HG03460 (cell line): ENCODE results near the gene REEP3.
"Not testable (repeated sequence)": the region's sequence is repeated elsewhere in the genome, so short reads cannot be mapped to it uniquely, and the experiment has no call there.

ENCODE experiments used
- ATAC-seq: cut with Tn5 transposase; IDR thresholded peaks from one replicate; pipeline ENCODE4 v1.9.1; 2021; ENCODE audit not compliant: unreplicated experiment

Gene REEP3

GRCh38 chr10:63520500-63521415, at the start of gene REEP3:
REEP3 (plus strand) TSS chr10:63521401; CDS start chr10:63521546, 145 bp downstream.
- peak; percentile 62 for ATAC-seq

GRCh38 chr10:63474488-63474887, 46.7 kb upstream of the REEP3 start:
- ATAC-seq: no peak

GRCh38 chr10:63477927-63478326, 43.3 kb upstream of the REEP3 start:
- no peak for ATAC-seq

- ATAC-seq: no peak
These were observed 42.6 kb upstream of the REEP3 start for GRCh38 chr10:63478564-63478963.

GRCh38 chr10:63480237-63480636, 41.0 kb upstream of the REEP3 start:
- ATAC-seq: no peak

GRCh38 chr10:63481815-63482421, 39.3 kb upstream of the REEP3 start:
- ATAC-seq: no peak

GRCh38 chr10:63483983-63484382, 37.2 kb upstream of the REEP3 start:
- ATAC-seq: no peak

GRCh38 chr10:63487990-63488389, 33.2 kb upstream of the REEP3 start:
- ATAC-seq: no peak

- ATAC-seq: no peak
These were observed 31.4 kb upstream of the REEP3 start for GRCh38 chr10:63489838-63490237.

GRCh38 chr10:63491588-63492316, 29.4 kb upstream of the REEP3 start:
- no peak for ATAC-seq

GRCh38 chr10:63492317-63492690, 28.9 kb upstream of the REEP3 start:
- ATAC-seq: not testable (repeated sequence)

GRCh38 chr10:63493004-63493403, 28.2 kb upstream of the REEP3 start:
- ATAC-seq: no peak

- no peak for ATAC-seq
These were observed 26.2 kb upstream of the REEP3 start for GRCh38 chr10:63494951-63495350.

GRCh38 chr10:63496561-63496960, 24.6 kb upstream of the REEP3 start:
- ATAC-seq: no peak

- ATAC-seq: no peak
These were observed 23.9 kb upstream of the REEP3 start for GRCh38 chr10:63497321-63497720.

- ATAC-seq: no peak
These were observed 22.5 kb upstream of the REEP3 start for GRCh38 chr10:63498665-63499064.

- ATAC-seq: not testable (repeated sequence)
These were observed 20.6 kb upstream of the REEP3 start for GRCh38 chr10:63500551-63500950.

GRCh38 chr10:63501954-63502353, 19.2 kb upstream of the REEP3 start:
- no peak for ATAC-seq

- no peak for ATAC-seq
These were observed 18.4 kb upstream of the REEP3 start for GRCh38 chr10:63502832-63503231.

GRCh38 chr10:63503395-63503794, 17.8 kb upstream of the REEP3 start:
- ATAC-seq: no peak

GRCh38 chr10:63504145-63504881, 16.9 kb upstream of the REEP3 start:
- ATAC-seq: no peak
